Globus pallidus (tissue), 1 donor: ENCODE results near the gene BRD4.

Source experiments
- DNase-seq: peaks from one replicate; pipeline ENCODE4 v3.0.0-alpha.2; 2015; ENCODE audit warnings: low spot score

The BRD4 gene

GRCh38 chr19:15225760-15226159 lies 106.6 kb downstream of the BRD4 start:
- no peak for DNase-seq

GRCh38 chr19:15223649-15224361 lies 108.5 kb downstream of the BRD4 start:
- peak; percentile 28 for DNase-seq

GRCh38 chr19:15222738-15223648 lies 109.3 kb downstream of the BRD4 start:
- DNase-seq, result peak; percentile 91

- no peak for DNase-seq
Observed at GRCh38 chr19:15220833-15221232, 111.5 kb downstream of the BRD4 start.

- DNase-seq, result no peak
Observed at GRCh38 chr19:15218501-15218900, 113.8 kb downstream of the BRD4 start.

GRCh38 chr19:15216363-15216762 lies 116.0 kb downstream of the BRD4 start:
- no peak for DNase-seq

GRCh38 chr19:15213715-15214381 lies 118.5 kb downstream of the BRD4 start:
- no peak for DNase-seq

- DNase-seq, result no peak
Observed at GRCh38 chr19:15212711-15213110, 119.6 kb downstream of the BRD4 start.

- DNase-seq, result no peak
Observed at GRCh38 chr19:15210323-15210781, 122.0 kb downstream of the BRD4 start.

GRCh38 chr19:15201374-15202023 lies 130.8 kb downstream of the BRD4 start:
- DNase-seq, result no peak

- no peak for DNase-seq
Observed at GRCh38 chr19:15200553-15201364, 131.6 kb downstream of the BRD4 start, which contains the start of gene NOTCH3. Gene NOTCH3 (minus strand): TSS chr19:15200995. CDS start chr19:15200905, 90 bp downstream.

- no peak for DNase-seq
Observed at GRCh38 chr19:15199661-15200552, 132.4 kb downstream of the BRD4 start.

GRCh38 chr19:15198951-15199660 lies 133.2 kb downstream of the BRD4 start:
- DNase-seq, result no peak

GRCh38 chr19:15197942-15198341 lies 134.4 kb downstream of the BRD4 start:
- DNase-seq, result no peak

- DNase-seq, result no peak
Observed at GRCh38 chr19:15197275-15197941, 134.9 kb downstream of the BRD4 start.

- DNase-seq, result no peak
Observed at GRCh38 chr19:15196360-15197005, 135.9 kb downstream of the BRD4 start.

- DNase-seq, result no peak
Observed at GRCh38 chr19:15195371-15196334, 136.7 kb downstream of the BRD4 start.
